WERI-Rb-1 (cell line): Measurements from ENCODE around the gene PLEKHG5.

Source experiments
- DNase-seq: peaks from one replicate; pipeline ENCODE4 v3.0.0-alpha.2; 2020
- H3K27ac ChIP-seq: fragments of 250-450 bp; sonication (Bioruptor Pico); 2 replicates; pipeline ENCODE4 v1.5.1; 2020; ENCODE audit warnings: mild to moderate bottlenecking, moderate library complexity
- H3K27me3 ChIP-seq: fragments of 250-450 bp; sonication (Bioruptor Pico); 2 replicates; pipeline ENCODE4 v1.5.1; 2021; ENCODE audit warnings: mild to moderate bottlenecking, low read depth, moderate library complexity; ENCODE audit not compliant: insufficient read depth, severe bottlenecking
- H3K36me3 ChIP-seq: fragments of 250-450 bp; sonication (Bioruptor Pico); 2 replicates; pipeline ENCODE4 v1.5.1; 2020; ENCODE audit warnings: mild to moderate bottlenecking, moderate library complexity
- H3K4me3 ChIP-seq: 2 replicates; pipeline ENCODE4 v1.5.1; 2011; ENCODE audit warnings: low read depth, mild to moderate bottlenecking, control low read depth, low read length
- H3K9me3 ChIP-seq: fragments of 250-450 bp; sonication (Bioruptor Pico); 2 replicates; pipeline ENCODE4 v1.5.1; 2021; ENCODE audit warnings: mild to moderate bottlenecking, moderate library complexity; ENCODE audit not compliant: severe bottlenecking
- CTCF ChIP-seq: IDR thresholded peaks from 2 replicates; pipeline ENCODE4 v1.5.1; 2011; ENCODE audit warnings: low read depth, mild to moderate bottlenecking, control low read depth, inconsistent platforms, low read length

Gene PLEKHG5

GRCh38 chr1:6506210-6507036 is 15.0 kb upstream of the PLEKHG5 start:
- no peaks in the 10 kb centered on the region for H3K27me3 ChIP-seq
- no peak overlapping the region for H3K4me3 ChIP-seq
- H3K27ac ChIP-seq = no peak overlapping the region
- TF ChIP-seq CTCF = no peak
- H3K36me3 ChIP-seq = no peaks in the 10 kb centered on the region
- DNase-seq = peak; percentile 9
- no peaks in the 10 kb centered on the region for H3K9me3 ChIP-seq

GRCh38 chr1:6505367-6506209 is 14.1 kb upstream of the PLEKHG5 start:
- H3K9me3 ChIP-seq = no peaks in the 10 kb centered on the region
- no peak overlapping the region for H3K4me3 ChIP-seq
- no peaks in the 10 kb centered on the region for H3K36me3 ChIP-seq
- H3K27ac ChIP-seq = no peak overlapping the region
- no peak for DNase-seq
- no peaks in the 10 kb centered on the region for H3K27me3 ChIP-seq
- no peak for TF ChIP-seq CTCF

GRCh38 chr1:6504887-6505286 is 13.4 kb upstream of the PLEKHG5 start:
- Histone ChIP-seq H3K36me3 (no peaks in the 10 kb centered on the region), H3K9me3 (no peaks in the 10 kb centered on the region), H3K27me3 (no peaks in the 10 kb centered on the region), H3K4me3 (no peak overlapping the region), H3K27ac (no peak overlapping the region)
- no peak for TF ChIP-seq CTCF
- no peak for DNase-seq

- no peak overlapping the region for H3K4me3 ChIP-seq
- DNase-seq = no peak
- no peaks in the 10 kb centered on the region for H3K9me3 ChIP-seq
- H3K36me3 ChIP-seq = no peaks in the 10 kb centered on the region
- no peak for TF ChIP-seq CTCF
- H3K27me3 ChIP-seq = no peaks in the 10 kb centered on the region
- no peak overlapping the region for H3K27ac ChIP-seq
Measured at GRCh38 chr1:6503884-6504602, 12.6 kb upstream of the PLEKHG5 start.

- Histone ChIP-seq H3K27me3 (no peaks in the 10 kb centered on the region), H3K4me3 (no peak overlapping the region), H3K9me3 (no peaks in the 10 kb centered on the region), H3K27ac (no peak overlapping the region), H3K36me3 (no peaks in the 10 kb centered on the region)
- no peak for TF ChIP-seq CTCF
- DNase-seq = no peak
Measured at GRCh38 chr1:6502000-6502891, 10.8 kb upstream of the PLEKHG5 start.
